AG09319 (cell line): ENCODE data around the gene GNAI3.

Source experiments
- DNase-seq: peaks from one replicate; pipeline ENCODE4 v3.0.0-alpha.2; 2010; ENCODE audit warnings: low read depth; ENCODE audit errors: extremely low read depth
- CTCF ChIP-seq: IDR thresholded peaks from 2 replicates; pipeline ENCODE4 v1.5.1; 2011; ENCODE audit warnings: low read depth, mild to moderate bottlenecking, inconsistent platforms, low read length, moderate library complexity

Gene GNAI3

GRCh38 chr1:109584766-109585165 is 36.4 kb downstream of the GNAI3 start:
- TF ChIP-seq CTCF = no peak
- DNase-seq = no peak

DNA sequence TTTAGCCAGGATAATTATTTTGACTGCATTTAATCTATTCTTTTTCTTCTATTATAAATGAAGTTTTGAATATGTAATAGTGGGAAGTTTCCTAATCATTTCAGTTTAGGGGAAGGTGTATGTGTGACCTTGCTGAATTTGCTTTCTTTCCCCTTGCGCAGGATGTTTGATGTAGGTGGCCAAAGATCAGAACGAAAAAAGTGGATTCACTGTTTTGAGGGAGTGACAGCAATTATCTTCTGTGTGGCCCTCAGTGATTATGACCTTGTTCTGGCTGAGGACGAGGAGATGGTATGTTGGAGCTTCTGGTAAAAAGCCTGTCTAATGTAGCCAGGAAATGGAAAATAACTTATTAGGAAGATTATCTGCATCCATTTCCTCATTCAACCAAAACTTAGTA is 37.6 kb downstream of the GNAI3 start:
- DNase-seq = no peak
- TF ChIP-seq CTCF = no peak

GRCh38 chr1:109589177-109589576 is 40.8 kb downstream of the GNAI3 start:
- no peak for TF ChIP-seq CTCF
- no peak for DNase-seq

DNA sequence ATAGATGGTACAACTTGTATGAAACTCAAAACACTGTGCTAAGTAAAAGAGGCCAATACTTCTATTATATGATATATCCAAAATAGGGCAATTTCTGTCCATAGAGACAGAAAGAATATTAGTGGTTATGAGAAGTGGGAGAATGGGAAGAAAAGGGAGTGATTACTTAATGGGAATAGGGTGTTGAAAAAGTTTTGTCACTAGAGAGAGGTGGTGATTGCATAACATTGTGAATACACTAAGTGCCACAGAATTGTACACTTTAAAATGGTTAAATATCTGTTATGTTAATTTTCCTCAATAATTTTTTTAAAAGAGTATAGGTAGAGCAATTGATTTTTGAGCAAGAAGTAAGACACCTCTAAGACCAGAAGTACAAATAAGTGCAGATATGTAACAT is 41.3 kb downstream of the GNAI3 start:
- DNase-seq = no peak
- no peak for TF ChIP-seq CTCF

GRCh38 chr1:109592916-109593315 is 44.5 kb downstream of the GNAI3 start:
- TF ChIP-seq CTCF = no peak
- no peak for DNase-seq

DNA sequence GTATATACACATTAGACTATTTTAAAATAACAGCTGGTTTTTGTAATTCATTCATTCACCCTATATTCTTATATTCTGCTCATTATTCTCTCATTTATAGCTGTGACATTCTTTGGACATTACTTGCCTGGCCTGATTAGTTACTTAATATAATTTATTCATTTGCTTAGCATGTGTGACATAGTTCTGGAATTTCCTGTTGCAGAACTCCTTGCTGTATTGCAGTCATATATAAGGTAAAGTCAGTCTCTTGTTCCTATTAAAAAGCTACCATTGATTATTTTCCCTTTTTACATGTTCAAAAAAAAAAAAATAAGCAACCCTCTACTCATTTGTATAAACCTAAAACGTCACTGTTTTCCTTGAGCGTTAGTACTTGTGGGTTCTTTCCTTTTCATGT is 47.1 kb downstream of the GNAI3 start:
- no peak for TF ChIP-seq CTCF
- DNase-seq = no peak

DNA sequence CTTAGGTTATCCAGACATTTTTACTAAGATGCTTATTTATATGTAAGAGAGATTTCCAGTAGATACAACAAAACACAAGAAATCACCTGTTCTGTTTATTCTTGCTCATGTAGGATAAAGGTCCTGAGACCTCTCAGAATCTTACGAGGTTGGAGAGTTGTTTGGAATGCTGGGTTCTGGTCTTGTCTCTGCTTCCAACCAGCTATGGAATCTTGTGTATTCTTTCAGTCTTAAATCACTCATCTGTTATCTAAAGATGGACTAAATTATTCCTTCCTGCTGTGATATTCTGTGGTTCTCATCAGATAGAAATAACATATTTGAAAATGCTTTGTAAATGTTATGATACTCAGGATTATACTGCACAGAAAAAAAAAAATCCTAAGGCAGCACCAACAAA is 49.7 kb downstream of the GNAI3 start:
- no peak for DNase-seq

More for the DNA sequence above, 49.7 kb downstream of the GNAI3 start:
- no peak for TF ChIP-seq CTCF
